Activated naive CD8-positive, alpha-beta T cell (primary cell): ENCODE measurements around the gene NRG4.
A peak's percentile ranks its signal among the peaks of the same experiment; 100 is the strongest.

Experiments used
- H3K27ac Mint-ChIP-seq: one replicate; pipeline ENCODE4 v1.8.0; 2021; ENCODE audit warnings: mixed read lengths
- H3K27me3 Mint-ChIP-seq: one replicate; pipeline ENCODE4 v1.8.0; 2021; ENCODE audit warnings: mixed read lengths
- H3K36me3 Mint-ChIP-seq: one replicate; pipeline ENCODE4 v1.8.0; 2021; ENCODE audit warnings: mixed read lengths
- H3K4me1 Mint-ChIP-seq: one replicate; pipeline ENCODE4 v1.8.0; 2021; ENCODE audit warnings: low read depth, mixed read lengths
- H3K4me3 Mint-ChIP-seq: one replicate; pipeline ENCODE4 v1.8.0; 2021; ENCODE audit warnings: mild to moderate bottlenecking, mixed read lengths
- H3K9me3 Mint-ChIP-seq: one replicate; pipeline ENCODE4 v1.8.0; 2021; ENCODE audit warnings: low read depth, mixed read lengths

NRG4 gene

GRCh38 chr15:75966073-75966472, 46.2 kb downstream of the NRG4 start:
- peaks cover 3% of the 10 kb centered on the region for H3K9me3 Mint-ChIP-seq
- no peaks in the 10 kb centered on the region for H3K4me1 Mint-ChIP-seq
- H3K4me3 Mint-ChIP-seq, result no peak overlapping the region
- peaks cover 4% of the 10 kb centered on the region for H3K27me3 Mint-ChIP-seq
- H3K36me3 Mint-ChIP-seq, result no peaks in the 10 kb centered on the region
- no peak overlapping the region for H3K27ac Mint-ChIP-seq

- Mint-ChIP-seq H3K4me1 (no peaks in the 10 kb centered on the region), H3K36me3 (no peaks in the 10 kb centered on the region), H3K27me3 (peaks cover 11% of the 10 kb centered on the region), H3K4me3 (no peak overlapping the region), H3K27ac (no peak overlapping the region), H3K9me3 (peaks cover 3% of the 10 kb centered on the region)
These were observed 50.9 kb downstream of the NRG4 start for GRCh38 chr15:75961331-75961730.

GRCh38 chr15:75955720-75956119, 56.5 kb downstream of the NRG4 start:
- no peak overlapping the region for H3K27ac Mint-ChIP-seq
- peaks cover 2% of the 10 kb centered on the region for H3K36me3 Mint-ChIP-seq
- H3K27me3 Mint-ChIP-seq, result peaks cover 30% of the 10 kb centered on the region
- no peak overlapping the region for H3K4me3 Mint-ChIP-seq
- H3K9me3 Mint-ChIP-seq, result no peaks in the 10 kb centered on the region
- no peaks in the 10 kb centered on the region for H3K4me1 Mint-ChIP-seq

DNA sequence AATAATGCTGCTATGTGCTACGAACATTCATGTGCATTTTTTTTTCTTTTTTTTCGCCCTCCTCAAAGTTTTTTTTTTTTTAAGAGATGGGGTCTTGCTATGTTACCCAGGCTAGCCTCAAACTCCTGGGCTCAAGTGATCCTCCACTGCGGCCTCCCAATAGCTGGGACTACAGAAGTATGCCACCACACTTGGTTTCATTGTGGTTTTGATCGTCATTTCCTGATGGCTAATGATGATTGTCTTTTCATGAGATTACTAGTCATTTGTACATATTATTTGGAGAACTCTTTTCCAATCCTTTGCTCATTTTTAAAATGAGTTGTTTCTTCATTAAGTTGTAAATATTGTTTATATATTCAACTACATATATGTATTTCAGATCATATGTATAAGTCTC, 59.7 kb downstream of the NRG4 start:
- Mint-ChIP-seq H3K4me3 (no peak overlapping the region), H3K4me1 (no peaks in the 10 kb centered on the region), H3K36me3 (peaks cover 2% of the 10 kb centered on the region), H3K27ac (no peak overlapping the region), H3K27me3 (peaks cover 31% of the 10 kb centered on the region), H3K9me3 (no peaks in the 10 kb centered on the region)

- H3K27ac Mint-ChIP-seq, result no peak overlapping the region
- H3K4me3 Mint-ChIP-seq, result no peak overlapping the region
- H3K4me1 Mint-ChIP-seq, result no peaks in the 10 kb centered on the region
- peaks cover 20% of the 10 kb centered on the region for H3K27me3 Mint-ChIP-seq
- no peaks in the 10 kb centered on the region for H3K36me3 Mint-ChIP-seq
- no peaks in the 10 kb centered on the region for H3K9me3 Mint-ChIP-seq
These were observed 63.4 kb downstream of the NRG4 start for GRCh38 chr15:75948761-75949296.

- H3K9me3 Mint-ChIP-seq, result no peaks in the 10 kb centered on the region
- H3K27me3 Mint-ChIP-seq, result peaks cover 18% of the 10 kb centered on the region
- no peak overlapping the region for H3K27ac Mint-ChIP-seq
- no peaks in the 10 kb centered on the region for H3K4me1 Mint-ChIP-seq
- no peaks in the 10 kb centered on the region for H3K36me3 Mint-ChIP-seq
- H3K4me3 Mint-ChIP-seq, result no peak overlapping the region
These were observed 65.1 kb downstream of the NRG4 start for GRCh38 chr15:75947092-75947491.

DNA sequence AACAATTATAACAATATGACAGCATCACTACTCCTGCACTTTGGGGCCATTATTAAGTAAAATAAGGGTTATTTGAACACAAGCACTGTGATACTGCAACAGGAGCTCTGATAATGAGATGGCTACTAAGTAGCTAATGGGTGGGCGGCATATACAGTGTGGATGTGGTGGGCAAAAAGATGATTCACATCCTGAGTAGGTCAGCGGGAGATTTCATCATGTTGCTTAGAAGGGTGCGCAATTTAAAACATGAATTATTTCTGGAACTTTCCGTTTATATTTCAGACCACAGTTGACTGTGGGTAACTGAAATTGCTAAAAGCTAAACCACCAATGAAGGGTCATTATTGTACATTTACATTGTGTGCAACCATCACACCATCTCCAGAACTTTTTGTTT, 66.3 kb downstream of the NRG4 start:
- no peaks in the 10 kb centered on the region for H3K36me3 Mint-ChIP-seq
- no peak overlapping the region for H3K27ac Mint-ChIP-seq
- peaks cover 12% of the 10 kb centered on the region for H3K27me3 Mint-ChIP-seq
- H3K9me3 Mint-ChIP-seq, result no peaks in the 10 kb centered on the region
- H3K4me3 Mint-ChIP-seq, result no peak overlapping the region
- H3K4me1 Mint-ChIP-seq, result no peaks in the 10 kb centered on the region

GRCh38 chr15:75943713-75944215, 68.5 kb downstream of the NRG4 start:
- H3K36me3 Mint-ChIP-seq, result peaks cover 9% of the 10 kb centered on the region
- H3K9me3 Mint-ChIP-seq, result peaks cover 5% of the 10 kb centered on the region

DNA sequence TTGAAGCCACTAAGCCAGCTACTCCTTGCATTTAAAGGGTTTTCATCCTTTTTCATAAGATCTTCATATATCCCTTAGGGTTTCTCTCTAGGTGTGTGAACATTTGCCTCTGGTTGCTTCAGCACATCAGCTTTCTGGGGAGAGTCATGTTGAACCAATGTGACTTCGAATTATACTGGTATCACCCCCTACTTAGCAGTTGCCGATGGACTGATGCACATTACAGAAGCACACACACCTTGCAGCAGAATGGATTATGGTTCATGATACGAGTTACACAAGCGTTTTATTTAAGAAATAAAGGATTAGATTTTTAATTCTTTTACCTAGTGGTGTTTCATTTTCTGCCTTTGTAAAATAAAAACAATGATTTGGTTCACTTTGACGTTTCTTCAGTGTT, 69.0 kb downstream of the NRG4 start:
- Mint-ChIP-seq H3K27me3 (peaks cover 6% of the 10 kb centered on the region), H3K36me3 (peaks cover 13% of the 10 kb centered on the region), H3K4me3 (no peak overlapping the region), H3K9me3 (peaks cover 8% of the 10 kb centered on the region), H3K27ac (no peak overlapping the region), H3K4me1 (no peaks in the 10 kb centered on the region)

More at GRCh38 chr15:75943713-75944215, 68.5 kb downstream of the NRG4 start:
- no peak overlapping the region for H3K4me3 Mint-ChIP-seq
- H3K4me1 Mint-ChIP-seq, result no peaks in the 10 kb centered on the region
- peaks cover 6% of the 10 kb centered on the region for H3K27me3 Mint-ChIP-seq
- H3K27ac Mint-ChIP-seq, result no peak overlapping the region

- peaks cover 21% of the 10 kb centered on the region for H3K36me3 Mint-ChIP-seq
- H3K27ac Mint-ChIP-seq, result no peak overlapping the region
- peaks cover 15% of the 10 kb centered on the region for H3K9me3 Mint-ChIP-seq
- H3K27me3 Mint-ChIP-seq, result peaks cover 6% of the 10 kb centered on the region
- H3K4me1 Mint-ChIP-seq, result no peaks in the 10 kb centered on the region
- no peak overlapping the region for H3K4me3 Mint-ChIP-seq
These were observed 69.8 kb downstream of the NRG4 start for GRCh38 chr15:75942464-75942863.

DNA sequence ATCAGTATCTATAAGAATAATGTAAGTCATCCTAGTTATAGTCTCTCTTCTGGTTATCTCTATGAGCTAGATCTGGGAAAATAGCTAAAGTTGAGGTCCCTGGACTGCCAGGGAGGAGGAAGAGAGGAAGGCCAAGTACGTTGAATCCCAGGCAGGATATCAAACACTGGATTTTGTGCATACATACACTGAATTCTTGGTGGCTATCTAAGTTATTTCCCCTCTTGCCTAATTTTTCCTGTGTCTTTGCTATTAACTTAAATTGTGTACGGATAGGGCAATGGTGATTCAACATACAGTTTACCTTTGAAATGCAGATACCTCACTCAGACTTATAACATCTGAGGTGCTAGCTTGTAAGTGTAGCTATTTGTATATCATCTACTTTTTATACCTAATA, 81.4 kb downstream of the NRG4 start:
- Mint-ChIP-seq H3K27ac (no peak overlapping the region), H3K27me3 (no peaks in the 10 kb centered on the region), H3K4me3 (no peak overlapping the region), H3K4me1 (peaks cover 22% of the 10 kb centered on the region), H3K9me3 (no peaks in the 10 kb centered on the region), H3K36me3 (peaks cover 20% of the 10 kb centered on the region)

DNA sequence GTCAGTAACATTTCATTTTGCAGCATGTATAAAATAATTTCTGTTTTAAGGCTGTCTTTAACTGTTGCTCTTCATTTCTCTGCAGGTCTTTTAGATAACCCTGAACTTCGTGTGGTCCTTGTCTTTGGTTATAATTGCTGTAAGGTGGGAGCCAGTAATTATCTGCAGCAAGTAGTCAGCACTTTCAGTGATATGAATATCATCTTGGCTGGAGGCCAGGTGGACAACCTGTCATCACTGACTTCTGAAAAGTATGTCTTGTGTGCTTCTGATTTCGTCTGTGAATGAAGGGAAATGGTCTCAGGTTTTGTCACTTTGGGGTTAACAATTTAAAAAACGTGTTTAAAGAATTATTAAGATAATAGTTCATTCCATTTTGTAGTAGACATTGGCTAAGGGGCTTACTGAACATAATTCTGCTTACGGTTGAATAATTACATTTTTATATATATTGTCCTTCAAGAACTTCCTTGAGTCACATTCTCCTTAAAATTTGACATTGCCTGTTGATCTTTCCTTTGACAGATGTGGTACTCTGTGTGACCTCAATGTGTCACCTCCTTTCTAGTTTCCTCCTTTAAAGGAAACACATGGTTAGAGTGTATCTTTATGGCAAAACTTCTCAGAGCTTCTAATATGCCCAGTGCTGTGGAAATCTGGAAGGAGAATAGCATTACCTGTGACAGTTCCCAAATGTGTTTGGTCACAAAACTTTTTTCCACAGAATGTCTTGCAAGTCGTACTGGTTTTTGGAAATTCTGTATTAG, 82.2 kb downstream of the NRG4 start:
- no peaks in the 10 kb centered on the region for H3K27me3 Mint-ChIP-seq
- no peaks in the 10 kb centered on the region for H3K9me3 Mint-ChIP-seq
- peaks cover 21% of the 10 kb centered on the region for H3K36me3 Mint-ChIP-seq
- peaks cover 26% of the 10 kb centered on the region for H3K4me1 Mint-ChIP-seq
- peak overlapping the region; percentile 74 for H3K27ac Mint-ChIP-seq
- no peak overlapping the region for H3K4me3 Mint-ChIP-seq

- H3K4me3 Mint-ChIP-seq, result no peak overlapping the region
- H3K4me1 Mint-ChIP-seq, result peaks cover 30% of the 10 kb centered on the region
- H3K36me3 Mint-ChIP-seq, result peaks cover 19% of the 10 kb centered on the region
These were observed 83.3 kb downstream of the NRG4 start for GRCh38 chr15:75928680-75929608.

DNA sequence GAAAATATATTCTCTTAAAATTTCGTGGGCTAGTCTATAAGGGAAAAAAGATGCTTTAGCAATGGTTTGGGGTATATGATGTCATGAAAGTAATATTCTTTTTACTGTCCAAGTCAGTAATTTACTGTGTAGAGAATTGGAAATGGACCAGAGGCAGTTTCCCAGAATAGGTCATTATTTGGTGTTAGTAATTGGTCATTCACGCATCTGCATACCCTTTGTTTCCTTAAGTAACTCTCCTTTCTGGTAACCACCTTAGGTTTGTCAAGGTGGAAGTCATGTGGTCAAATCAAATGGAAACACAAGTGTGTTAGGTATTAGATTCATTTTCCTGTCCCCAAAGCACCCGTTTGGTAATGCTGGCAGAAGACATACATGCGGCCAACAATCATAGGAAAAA, 84.6 kb downstream of the NRG4 start:
- no peaks in the 10 kb centered on the region for H3K9me3 Mint-ChIP-seq
- no peaks in the 10 kb centered on the region for H3K27me3 Mint-ChIP-seq
- peaks cover 35% of the 10 kb centered on the region for H3K4me1 Mint-ChIP-seq
- H3K27ac Mint-ChIP-seq, result no peak overlapping the region
- H3K4me3 Mint-ChIP-seq, result no peak overlapping the region
- peaks cover 15% of the 10 kb centered on the region for H3K36me3 Mint-ChIP-seq

More at GRCh38 chr15:75928680-75929608, 83.3 kb downstream of the NRG4 start:
- Mint-ChIP-seq H3K9me3 (no peaks in the 10 kb centered on the region), H3K27ac (no peak overlapping the region), H3K27me3 (no peaks in the 10 kb centered on the region)

- H3K9me3 Mint-ChIP-seq, result no peaks in the 10 kb centered on the region
- no peak overlapping the region for H3K4me3 Mint-ChIP-seq
- H3K27me3 Mint-ChIP-seq, result no peaks in the 10 kb centered on the region
- peaks cover 41% of the 10 kb centered on the region for H3K4me1 Mint-ChIP-seq
- H3K36me3 Mint-ChIP-seq, result peaks cover 19% of the 10 kb centered on the region
- no peak overlapping the region for H3K27ac Mint-ChIP-seq
These were observed 85.3 kb downstream of the NRG4 start for GRCh38 chr15:75926931-75927330.
